ENCODE data around the gene TRPV6.

Gene TRPV6

GRCh38 chr7:142885311-142886230 is at the start of gene TRPV6:
Gene TRPV6 (minus strand): TSS chr7:142885745.
- no peak for DNase-seq

GRCh38 chr7:142934056-142934455 is 48.5 kb upstream of the TRPV6 start:
- DNase-seq = no peak

- DNase-seq = no peak
Observed at GRCh38 chr7:142933624-142934023, 48.1 kb upstream of the TRPV6 start, which contains the start of gene TRPV5. Gene TRPV5 (minus strand): TSS chr7:142933746. CDS start chr7:142933459, 287 bp downstream.

- DNase-seq = no peak
Observed at GRCh38 chr7:142933092-142933475, 47.5 kb upstream of the TRPV6 start.

GRCh38 chr7:142932386-142933091 is 47.0 kb upstream of the TRPV6 start:
- DNase-seq = no peak

GRCh38 chr7:142930126-142930730 is 44.7 kb upstream of the TRPV6 start:
- no peak for DNase-seq

GRCh38 chr7:142927949-142928348 is 42.4 kb upstream of the TRPV6 start:
- no peak for DNase-seq

- no peak for DNase-seq
Observed at GRCh38 chr7:142927085-142927745, 41.7 kb upstream of the TRPV6 start.

- no peak for DNase-seq
Observed at GRCh38 chr7:142925413-142925812, 39.9 kb upstream of the TRPV6 start.

- no peak for DNase-seq
Observed at GRCh38 chr7:142923391-142923790, 37.8 kb upstream of the TRPV6 start.

- no peak for DNase-seq
Observed at GRCh38 chr7:142919656-142920055, 34.1 kb upstream of the TRPV6 start.

- no peak for DNase-seq
Observed at GRCh38 chr7:142918901-142919300, 33.4 kb upstream of the TRPV6 start.

GRCh38 chr7:142917447-142917846 is 31.9 kb upstream of the TRPV6 start:
- DNase-seq = no peak

GRCh38 chr7:142916508-142916907 is 31.0 kb upstream of the TRPV6 start:
- DNase-seq = no peak

- no peak for DNase-seq
Observed at GRCh38 chr7:142915315-142915714, 29.8 kb upstream of the TRPV6 start.

GRCh38 chr7:142914121-142914520 is 28.6 kb upstream of the TRPV6 start:
- DNase-seq = no peak

GRCh38 chr7:142913566-142913965 is 28.0 kb upstream of the TRPV6 start:
- DNase-seq = no peak

- DNase-seq = no peak
Observed at GRCh38 chr7:142913051-142913450, 27.5 kb upstream of the TRPV6 start.

- no peak for DNase-seq
Observed at GRCh38 chr7:142910481-142910880, 24.9 kb upstream of the TRPV6 start.

- DNase-seq = no peak
Observed at GRCh38 chr7:142910031-142910433, 24.5 kb upstream of the TRPV6 start.

GRCh38 chr7:142908921-142909890 is 23.7 kb upstream of the TRPV6 start:
- no peak for DNase-seq

- no peak for DNase-seq
Observed at GRCh38 chr7:142908290-142908689, 22.7 kb upstream of the TRPV6 start.
